Gastrocnemius medialis (tissue), 4 donors: ENCODE results near the gene BICD2.

ENCODE experiments used
- POLR2A ChIP-seq, 2 donors: fragments of 450-650 bp; IDR thresholded peaks; one replicate each; pipeline ENCODE4 v1.6.1; 2017; ENCODE audit warnings: antibody characterized with exemption in 2 of 2, mild to moderate bottlenecking in 2 of 2, moderate library complexity in 2 of 2
- TF ChIP-seq, protein P1 (sequence below), 5 experiments: fragments of 450-650 bp in 3 of 5; fragments of 200-600 bp in 2 of 5; sonication (generic) in 2 of 5; IDR thresholded peaks in 4 of 5; conservative IDR thresholded peaks in 1 of 5; 1 replicate in 4 of 5; 2 replicates in 1 of 5; pipeline ENCODE4 v1.5.1; 2016 to 2019; ENCODE audit warnings: antibody characterized with exemption in 5 of 5, mild to moderate bottlenecking in 3 of 5, moderate library complexity in 3 of 5

DNA sequence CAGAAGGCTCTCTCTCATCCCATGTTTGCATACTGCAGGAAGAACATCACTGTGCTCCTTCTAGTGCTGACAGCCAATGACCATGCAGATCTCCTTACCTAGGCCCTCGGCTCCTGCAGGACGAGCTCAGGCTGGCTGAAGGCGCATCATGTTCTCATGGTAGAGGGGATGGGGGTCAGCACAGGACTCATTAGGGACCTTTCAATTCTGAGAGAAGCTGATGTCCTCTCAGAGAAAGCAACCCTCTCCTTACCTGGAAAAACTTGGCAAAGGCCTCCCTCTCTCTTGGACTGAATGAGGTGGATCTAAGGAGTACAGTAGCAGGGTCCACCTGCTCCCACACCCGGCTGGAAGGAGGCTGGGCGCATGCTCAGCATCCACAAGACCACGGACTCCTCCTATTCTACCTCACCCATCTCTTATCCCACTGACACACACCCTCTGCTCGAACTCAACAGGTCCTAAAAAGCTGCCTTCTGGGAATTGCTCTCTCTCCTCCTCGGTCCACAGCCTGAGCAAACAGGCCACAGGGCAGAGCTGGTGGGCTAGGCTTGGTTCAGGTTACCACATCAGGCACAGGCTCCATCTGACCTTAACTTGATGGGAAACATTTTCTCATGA lies 97.6 kb downstream of the BICD2 start:
- TF ChIP-seq, protein P1, sequence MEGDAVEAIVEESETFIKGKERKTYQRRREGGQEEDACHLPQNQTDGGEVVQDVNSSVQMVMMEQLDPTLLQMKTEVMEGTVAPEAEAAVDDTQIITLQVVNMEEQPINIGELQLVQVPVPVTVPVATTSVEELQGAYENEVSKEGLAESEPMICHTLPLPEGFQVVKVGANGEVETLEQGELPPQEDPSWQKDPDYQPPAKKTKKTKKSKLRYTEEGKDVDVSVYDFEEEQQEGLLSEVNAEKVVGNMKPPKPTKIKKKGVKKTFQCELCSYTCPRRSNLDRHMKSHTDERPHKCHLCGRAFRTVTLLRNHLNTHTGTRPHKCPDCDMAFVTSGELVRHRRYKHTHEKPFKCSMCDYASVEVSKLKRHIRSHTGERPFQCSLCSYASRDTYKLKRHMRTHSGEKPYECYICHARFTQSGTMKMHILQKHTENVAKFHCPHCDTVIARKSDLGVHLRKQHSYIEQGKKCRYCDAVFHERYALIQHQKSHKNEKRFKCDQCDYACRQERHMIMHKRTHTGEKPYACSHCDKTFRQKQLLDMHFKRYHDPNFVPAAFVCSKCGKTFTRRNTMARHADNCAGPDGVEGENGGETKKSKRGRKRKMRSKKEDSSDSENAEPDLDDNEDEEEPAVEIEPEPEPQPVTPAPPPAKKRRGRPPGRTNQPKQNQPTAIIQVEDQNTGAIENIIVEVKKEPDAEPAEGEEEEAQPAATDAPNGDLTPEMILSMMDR (IDR thresholded peaks at IDR 0.05 in 4 of 5, conservative IDR thresholded peaks at IDR 0.05 in 1 of 5), result no peak
- TF ChIP-seq POLR2A (IDR thresholded peaks at IDR 0.05), result no peak
